OCI-LY1 (cell line): ENCODE data around the gene MAP3K7.

ENCODE experiments used
- EZH2 ChIP-seq: fragments of 200-600 bp; sonication (generic), shearing (Covaris generic); IDR thresholded peaks from 2 replicates; pipeline ENCODE4 v1.8.0; 2017; ENCODE audit warnings: borderline replicate concordance, mixed run types, mild to moderate bottlenecking, antibody characterized with exemption, low read length, moderate library complexity, mixed read lengths
- TF ChIP-seq, protein P1 (sequence below): fragments of 200-600 bp; sonication (generic), shearing (Covaris generic); IDR thresholded peaks from 2 replicates; pipeline ENCODE4 v1.5.1; 2017; ENCODE audit warnings: mild to moderate bottlenecking, antibody characterized with exemption, low read length, moderate library complexity, mixed read lengths

DNA sequence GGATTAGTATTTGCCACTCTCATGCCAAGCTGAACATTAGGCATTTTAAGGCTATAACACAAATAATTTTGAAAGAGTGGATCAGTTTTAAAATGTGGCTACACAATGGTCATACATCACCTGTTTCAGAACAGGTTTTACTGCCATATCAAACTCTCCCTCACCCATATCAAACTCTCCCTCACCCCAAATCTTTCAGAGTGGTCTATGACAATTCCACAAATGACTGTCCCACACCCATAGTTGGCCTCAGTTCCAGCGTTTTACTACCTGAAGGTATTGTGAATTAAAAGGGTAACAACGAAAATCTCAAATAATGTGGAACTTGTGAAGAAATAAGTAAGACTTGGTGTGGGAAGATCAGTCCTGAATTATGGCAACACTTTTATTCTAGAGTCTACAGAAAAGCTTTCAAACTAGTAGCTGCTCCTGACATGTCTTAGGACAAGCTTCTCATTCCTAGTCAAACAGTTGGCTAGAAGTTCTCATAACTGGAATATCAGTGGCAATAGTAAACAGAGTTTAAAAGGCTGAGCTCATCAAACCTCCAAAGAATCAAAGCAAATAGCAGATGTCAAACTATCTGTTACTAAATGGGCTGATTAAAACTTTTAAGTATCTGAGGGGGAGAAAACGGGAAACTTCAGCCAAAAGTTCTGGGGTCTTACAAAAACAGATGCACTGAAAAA is 52.4 kb downstream of the MAP3K7 start:
- TF ChIP-seq, protein P1, sequence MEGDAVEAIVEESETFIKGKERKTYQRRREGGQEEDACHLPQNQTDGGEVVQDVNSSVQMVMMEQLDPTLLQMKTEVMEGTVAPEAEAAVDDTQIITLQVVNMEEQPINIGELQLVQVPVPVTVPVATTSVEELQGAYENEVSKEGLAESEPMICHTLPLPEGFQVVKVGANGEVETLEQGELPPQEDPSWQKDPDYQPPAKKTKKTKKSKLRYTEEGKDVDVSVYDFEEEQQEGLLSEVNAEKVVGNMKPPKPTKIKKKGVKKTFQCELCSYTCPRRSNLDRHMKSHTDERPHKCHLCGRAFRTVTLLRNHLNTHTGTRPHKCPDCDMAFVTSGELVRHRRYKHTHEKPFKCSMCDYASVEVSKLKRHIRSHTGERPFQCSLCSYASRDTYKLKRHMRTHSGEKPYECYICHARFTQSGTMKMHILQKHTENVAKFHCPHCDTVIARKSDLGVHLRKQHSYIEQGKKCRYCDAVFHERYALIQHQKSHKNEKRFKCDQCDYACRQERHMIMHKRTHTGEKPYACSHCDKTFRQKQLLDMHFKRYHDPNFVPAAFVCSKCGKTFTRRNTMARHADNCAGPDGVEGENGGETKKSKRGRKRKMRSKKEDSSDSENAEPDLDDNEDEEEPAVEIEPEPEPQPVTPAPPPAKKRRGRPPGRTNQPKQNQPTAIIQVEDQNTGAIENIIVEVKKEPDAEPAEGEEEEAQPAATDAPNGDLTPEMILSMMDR: no peak
- no peak for TF ChIP-seq EZH2
